ENCODE measurements around the gene MIPEP.

Gene MIPEP

DNA sequence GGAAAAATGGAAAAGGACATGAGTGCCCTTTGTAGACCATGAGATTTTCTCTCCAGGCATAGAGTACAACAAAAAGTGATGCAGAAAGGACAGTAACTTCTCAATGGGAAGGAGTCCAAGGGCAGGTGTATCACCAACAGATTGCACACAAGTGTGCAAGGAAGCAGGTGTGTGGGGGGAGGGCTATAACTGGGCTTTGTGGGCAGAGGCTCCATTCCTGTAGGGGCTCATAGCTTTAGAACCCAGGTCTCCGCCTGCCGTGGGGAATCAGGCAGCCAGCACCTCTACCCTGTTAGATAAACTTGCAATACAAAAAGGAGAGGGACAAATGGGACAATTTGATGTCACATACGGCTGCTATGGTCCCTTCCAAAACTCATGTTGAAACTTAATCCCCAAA is 119.8 kb downstream of the MIPEP start:
- no peaks in the 10 kb centered on the region for H3K27me3 ChIP-seq (ENCODE audit: insufficient read depth, low read depth)
- no peak overlapping the region for H3K4me3 ChIP-seq (IDR thresholded peaks at IDR 0.05; ENCODE audit: insufficient read depth, low read depth, low read length)
- H2AFZ ChIP-seq (ENCODE audit: low read depth), result no peak overlapping the region
- peaks cover 26% of the 10 kb centered on the region for H3K4me1 ChIP-seq (ENCODE audit: low read depth, poor library complexity, severe bottlenecking)
- no peak overlapping the region for H3K4me2 ChIP-seq
- H4K20me1 ChIP-seq (ENCODE audit: insufficient read depth), result no peaks in the 10 kb centered on the region
- H3K79me2 ChIP-seq (ENCODE audit: insufficient read depth, low read depth), result no peaks in the 10 kb centered on the region
- H3K27ac ChIP-seq, result no peak overlapping the region
- H3K36me3 ChIP-seq (ENCODE audit: insufficient read depth), result no peaks in the 10 kb centered on the region
- no peak overlapping the region for H3K9ac ChIP-seq
- TF ChIP-seq, protein P1, sequence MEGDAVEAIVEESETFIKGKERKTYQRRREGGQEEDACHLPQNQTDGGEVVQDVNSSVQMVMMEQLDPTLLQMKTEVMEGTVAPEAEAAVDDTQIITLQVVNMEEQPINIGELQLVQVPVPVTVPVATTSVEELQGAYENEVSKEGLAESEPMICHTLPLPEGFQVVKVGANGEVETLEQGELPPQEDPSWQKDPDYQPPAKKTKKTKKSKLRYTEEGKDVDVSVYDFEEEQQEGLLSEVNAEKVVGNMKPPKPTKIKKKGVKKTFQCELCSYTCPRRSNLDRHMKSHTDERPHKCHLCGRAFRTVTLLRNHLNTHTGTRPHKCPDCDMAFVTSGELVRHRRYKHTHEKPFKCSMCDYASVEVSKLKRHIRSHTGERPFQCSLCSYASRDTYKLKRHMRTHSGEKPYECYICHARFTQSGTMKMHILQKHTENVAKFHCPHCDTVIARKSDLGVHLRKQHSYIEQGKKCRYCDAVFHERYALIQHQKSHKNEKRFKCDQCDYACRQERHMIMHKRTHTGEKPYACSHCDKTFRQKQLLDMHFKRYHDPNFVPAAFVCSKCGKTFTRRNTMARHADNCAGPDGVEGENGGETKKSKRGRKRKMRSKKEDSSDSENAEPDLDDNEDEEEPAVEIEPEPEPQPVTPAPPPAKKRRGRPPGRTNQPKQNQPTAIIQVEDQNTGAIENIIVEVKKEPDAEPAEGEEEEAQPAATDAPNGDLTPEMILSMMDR (conservative IDR thresholded peaks at IDR 0.05; ENCODE audit: low read depth, low read length), result no peak

DNA sequence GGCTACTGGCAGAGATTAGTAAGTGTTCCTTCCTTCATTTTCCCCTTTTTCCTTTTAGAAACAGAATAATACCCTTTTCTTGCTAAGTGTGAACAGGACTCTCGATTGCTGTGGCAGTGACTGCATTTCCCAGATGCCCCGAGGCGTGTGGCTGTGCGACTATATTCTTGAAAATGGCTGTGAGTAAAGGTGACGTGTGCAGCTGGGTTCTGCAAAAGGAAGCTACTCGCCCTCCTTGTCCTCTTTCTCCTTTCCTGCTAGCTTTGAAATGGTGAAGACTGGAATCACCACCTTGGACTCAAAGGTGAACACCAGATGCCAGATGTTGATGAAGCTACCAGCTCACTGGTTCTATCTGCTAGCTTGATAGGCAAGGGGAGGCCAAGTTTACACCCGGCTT is 121.4 kb downstream of the MIPEP start:
- no peaks in the 10 kb centered on the region for H4K20me1 ChIP-seq (ENCODE audit: insufficient read depth)
- no peaks in the 10 kb centered on the region for H3K36me3 ChIP-seq (ENCODE audit: insufficient read depth)

DNA sequence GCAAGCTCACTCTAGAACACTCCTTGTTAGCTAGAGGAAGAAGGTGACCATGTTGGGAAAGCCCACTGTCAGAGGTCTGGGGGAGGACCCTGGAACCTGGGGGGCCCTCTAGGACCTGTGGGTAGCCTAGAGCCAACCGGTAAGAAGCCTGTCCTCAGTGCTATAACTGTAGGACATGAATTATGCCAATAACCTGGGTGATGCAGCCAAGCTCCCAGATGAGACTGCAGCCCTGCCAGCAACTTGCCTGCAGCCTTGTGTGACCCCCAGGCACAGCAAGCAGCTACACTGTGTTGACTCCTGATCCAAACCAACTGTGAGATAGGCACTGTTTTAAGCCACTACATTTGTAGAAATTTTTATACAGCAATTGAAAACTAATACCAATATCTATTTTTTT is 122.3 kb downstream of the MIPEP start:
- peaks cover 23% of the 10 kb centered on the region for H3K4me1 ChIP-seq (ENCODE audit: low read depth, poor library complexity, severe bottlenecking)
- no peak overlapping the region for H2AFZ ChIP-seq (ENCODE audit: low read depth)
- no peak overlapping the region for H3K9ac ChIP-seq
- no peak overlapping the region for H3K27ac ChIP-seq
- no peak overlapping the region for H3K4me2 ChIP-seq
- no peaks in the 10 kb centered on the region for H4K20me1 ChIP-seq (ENCODE audit: insufficient read depth)
- H3K79me2 ChIP-seq (ENCODE audit: insufficient read depth, low read depth), result no peaks in the 10 kb centered on the region
- H3K36me3 ChIP-seq (ENCODE audit: insufficient read depth), result no peaks in the 10 kb centered on the region
- TF ChIP-seq, protein P1 (conservative IDR thresholded peaks at IDR 0.05; ENCODE audit: low read depth, low read length), result no peak
- H3K4me3 ChIP-seq (IDR thresholded peaks at IDR 0.05; ENCODE audit: insufficient read depth, low read depth, low read length), result no peak overlapping the region
- no peaks in the 10 kb centered on the region for H3K27me3 ChIP-seq (ENCODE audit: insufficient read depth, low read depth)

More for the DNA sequence above, 121.4 kb downstream of the MIPEP start:
- no peak overlapping the region for H3K27ac ChIP-seq
- H3K79me2 ChIP-seq (ENCODE audit: insufficient read depth, low read depth), result no peaks in the 10 kb centered on the region
- H3K4me1 ChIP-seq (ENCODE audit: low read depth, poor library complexity, severe bottlenecking), result peaks cover 26% of the 10 kb centered on the region
- H3K27me3 ChIP-seq (ENCODE audit: insufficient read depth, low read depth), result no peaks in the 10 kb centered on the region
- no peak overlapping the region for H3K4me3 ChIP-seq (IDR thresholded peaks at IDR 0.05; ENCODE audit: insufficient read depth, low read depth, low read length)
- no peak overlapping the region for H3K4me2 ChIP-seq
- TF ChIP-seq, protein P1 (conservative IDR thresholded peaks at IDR 0.05; ENCODE audit: low read depth, low read length), result no peak
- no peak overlapping the region for H2AFZ ChIP-seq (ENCODE audit: low read depth)
- no peak overlapping the region for H3K9ac ChIP-seq

DNA sequence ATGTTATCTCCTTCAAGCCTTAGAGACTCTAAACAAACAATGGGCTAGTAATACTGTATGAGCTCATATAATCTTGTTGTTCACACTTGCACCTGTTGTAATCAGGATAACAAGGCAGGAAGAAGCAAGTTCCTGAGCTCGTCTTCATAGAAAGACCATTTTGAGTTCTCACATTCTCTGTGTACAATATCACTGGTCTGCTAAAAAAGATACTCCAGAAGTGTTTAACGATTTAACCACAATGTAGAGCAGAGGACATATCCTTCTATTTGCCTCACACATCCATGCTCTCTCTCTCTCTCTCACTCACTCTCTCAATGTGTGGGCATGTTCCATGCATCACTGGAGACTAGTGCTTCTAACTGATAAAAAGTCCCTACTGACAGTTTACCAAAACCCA is 122.9 kb downstream of the MIPEP start:
- Histone ChIP-seq H3K27ac (no peak overlapping the region), H2AFZ (ENCODE audit: low read depth) (no peak overlapping the region), H3K27me3 (ENCODE audit: insufficient read depth, low read depth) (no peaks in the 10 kb centered on the region), H3K36me3 (ENCODE audit: insufficient read depth) (no peaks in the 10 kb centered on the region), H3K4me1 (ENCODE audit: low read depth, poor library complexity, severe bottlenecking) (peaks cover 17% of the 10 kb centered on the region), H3K79me2 (ENCODE audit: insufficient read depth, low read depth) (no peaks in the 10 kb centered on the region), H4K20me1 (ENCODE audit: insufficient read depth) (no peaks in the 10 kb centered on the region), H3K9ac (no peak overlapping the region), H3K4me2 (no peak overlapping the region), H3K4me3 (IDR thresholded peaks at IDR 0.05; ENCODE audit: insufficient read depth, low read depth, low read length) (no peak overlapping the region)
- TF ChIP-seq, protein P1 (conservative IDR thresholded peaks at IDR 0.05; ENCODE audit: low read depth, low read length), result no peak
